H9 (cell line): ENCODE measurements around the gene SNX7. TPM values are rescaled to one million over a fixed set of nuclear protein-coding genes. Genes with fewer than 3 reads are reported as not detected.

Experiments
- DNase-seq: peaks from one replicate; pipeline ENCODE4 v3.0.0-alpha.2; 2017
- H2AFZ ChIP-seq: one replicate; pipeline ENCODE4 v1.6.1; 2013; ENCODE audit warnings: mild to moderate bottlenecking, low read length, control low read depth, moderate library complexity
- H2AK5ac ChIP-seq: 2 replicates; pipeline ENCODE4 v1.6.1; 2013; ENCODE audit warnings: low read length, control low read depth, mixed read lengths; ENCODE audit not compliant: insufficient read length
- H2BK120ac ChIP-seq: one replicate; pipeline ENCODE4 v1.6.1; 2013; ENCODE audit warnings: low read depth, mild to moderate bottlenecking, low read length, control low read depth, inconsistent platforms; ENCODE audit not compliant: poor library complexity, severe bottlenecking
- H2BK12ac ChIP-seq: 2 replicates; pipeline ENCODE4 v1.6.1; 2013; ENCODE audit warnings: low read length, control low read depth, mixed read lengths, low read depth; ENCODE audit not compliant: insufficient read length
- H2BK15ac ChIP-seq: 2 replicates; pipeline ENCODE4 v1.6.1; 2013; ENCODE audit warnings: low read depth, low read length, control low read depth
- H2BK20ac ChIP-seq: one replicate; pipeline ENCODE4 v1.6.1; 2013; ENCODE audit warnings: low read depth, mild to moderate bottlenecking, low read length, control low read depth, inconsistent platforms; ENCODE audit not compliant: poor library complexity, severe bottlenecking
- H2BK5ac ChIP-seq: 2 replicates; pipeline ENCODE4 v1.6.1; 2013; ENCODE audit warnings: low read length, control low read depth, mixed read lengths; ENCODE audit not compliant: insufficient read length
- H3K14ac ChIP-seq: 2 replicates; pipeline ENCODE4 v1.6.1; 2013; ENCODE audit warnings: low read length, control low read depth; ENCODE audit not compliant: insufficient read depth
- H3K18ac ChIP-seq: 2 replicates; pipeline ENCODE4 v1.6.1; 2013; ENCODE audit warnings: low read depth, mild to moderate bottlenecking, mixed read lengths, low read length, control low read depth; ENCODE audit not compliant: insufficient read length
- H3K23ac ChIP-seq: 2 replicates; pipeline ENCODE4 v1.6.1; 2013; ENCODE audit warnings: low read length, control low read depth, mixed read lengths, low read depth; ENCODE audit not compliant: insufficient read length
- H3K23me2 ChIP-seq: 2 replicates; pipeline ENCODE4 v1.6.1; 2013; ENCODE audit warnings: low read depth, mild to moderate bottlenecking, mixed read lengths, low read length, control low read depth; ENCODE audit not compliant: insufficient read length, poor library complexity, severe bottlenecking
- H3K27ac ChIP-seq: 2 replicates; pipeline ENCODE4 v1.5.1; 2013; ENCODE audit warnings: low read length, control low read depth, mixed read lengths, low read depth; ENCODE audit not compliant: insufficient read length
- H3K27me3 ChIP-seq: 2 replicates; pipeline ENCODE4 v1.6.1; 2013; ENCODE audit warnings: low read length, control low read depth, inconsistent platforms; ENCODE audit not compliant: insufficient read depth
- H3K4ac ChIP-seq: 2 replicates; pipeline ENCODE4 v1.6.1; 2013; ENCODE audit warnings: low read depth, mild to moderate bottlenecking, control low read depth, inconsistent platforms, low read length, moderate library complexity
- H3K4me1 ChIP-seq: 2 replicates; pipeline ENCODE4 v1.6.1; 2013; ENCODE audit warnings: low read length, control low read depth, inconsistent platforms; ENCODE audit not compliant: insufficient read depth
- H3K4me2 ChIP-seq: 2 replicates; pipeline ENCODE4 v1.6.1; 2013; ENCODE audit warnings: low read length, control low read depth, mixed read lengths; ENCODE audit not compliant: insufficient read length, insufficient read depth
- H3K56ac ChIP-seq: 2 replicates; pipeline ENCODE4 v1.6.1; 2013; ENCODE audit warnings: low read depth, mild to moderate bottlenecking, mixed read lengths, low read length, control low read depth; ENCODE audit not compliant: insufficient read length
- H3K79me1 ChIP-seq: 2 replicates; pipeline ENCODE4 v1.6.1; 2013; ENCODE audit warnings: low read depth, mild to moderate bottlenecking, moderate library complexity, low read length, control low read depth, inconsistent platforms; ENCODE audit not compliant: insufficient read depth, poor library complexity, severe bottlenecking
- H3K79me2 ChIP-seq: 2 replicates; pipeline ENCODE4 v1.6.1; 2013; ENCODE audit warnings: low read length, control low read depth, inconsistent platforms; ENCODE audit not compliant: insufficient read depth
- H3K9ac ChIP-seq: 2 replicates; pipeline ENCODE4 v1.6.1; 2013; ENCODE audit warnings: low read length, control low read depth, mixed read lengths; ENCODE audit not compliant: insufficient read length; ENCODE audit errors: extremely low read depth
- H3K9me3 ChIP-seq: one replicate; pipeline ENCODE4 v1.6.1; 2013; ENCODE audit warnings: low read depth, low read length, inconsistent platforms; ENCODE audit not compliant: control insufficient read depth
- H3T11ph ChIP-seq: one replicate; pipeline ENCODE4 v1.6.1; 2013; ENCODE audit warnings: mild to moderate bottlenecking, low read length, control low read depth, inconsistent platforms
- H4K20me1 ChIP-seq: one replicate; pipeline ENCODE4 v1.6.1; 2013; ENCODE audit not compliant: control insufficient read depth, insufficient read length, insufficient read depth
- H4K5ac ChIP-seq: 2 replicates; pipeline ENCODE4 v1.6.1; 2013; ENCODE audit warnings: low read depth, mild to moderate bottlenecking, mixed read lengths, low read length, control low read depth; ENCODE audit not compliant: insufficient read length
- H4K8ac ChIP-seq: replicated peaks from 2 replicates; pipeline ENCODE4 v1.6.1; 2013; ENCODE audit warnings: low read length, control low read depth, mixed read lengths, low read depth; ENCODE audit not compliant: insufficient read length
- H4K91ac ChIP-seq: 2 replicates; pipeline ENCODE4 v1.6.1; 2013; ENCODE audit warnings: low read depth, mild to moderate bottlenecking, moderate library complexity, mixed read lengths, low read length, control low read depth; ENCODE audit not compliant: insufficient read length
- H3K27ac Mint-ChIP-seq, 3 experiments: 2 replicates in 2 of 3; 3 replicates in 1 of 3; pipeline ENCODE4 v1.8.0; 2020 to 2021; ENCODE audit warnings: mixed read lengths in 3 of 3, mild to moderate bottlenecking in 1 of 3, moderate library complexity in 1 of 3
- H3K27me3 Mint-ChIP-seq: 2 replicates; pipeline ENCODE4 v1.8.0; 2021; ENCODE audit warnings: low read depth, mild to moderate bottlenecking, moderate library complexity, mixed read lengths
- H3K36me3 Mint-ChIP-seq, 3 experiments: 2 replicates in 2 of 3; 3 replicates in 1 of 3; pipeline ENCODE4 v1.8.0; 2020 to 2021; ENCODE audit warnings: low read depth in 3 of 3, mixed read lengths in 3 of 3; ENCODE audit not compliant: insufficient read depth in 1 of 3
- H3K4me1 Mint-ChIP-seq, 2 experiments: 2 replicates each; pipeline ENCODE4 v1.8.0; 2020; ENCODE audit warnings: mixed read lengths in 2 of 2
- H3K4me3 Mint-ChIP-seq, 2 experiments: 2 replicates in 1 of 2; 3 replicates in 1 of 2; pipeline ENCODE4 v1.8.0; 2020 to 2021; ENCODE audit warnings: mild to moderate bottlenecking in 2 of 2, mixed read lengths in 2 of 2, moderate library complexity in 1 of 2
- H3K9me3 Mint-ChIP-seq, 2 experiments: 2 replicates in 1 of 2; 3 replicates in 1 of 2; pipeline ENCODE4 v1.8.0; 2020; ENCODE audit warnings: mild to moderate bottlenecking in 2 of 2, mixed read lengths in 2 of 2, moderate library complexity in 1 of 2
- CTCF ChIP-seq: fragments of 200-600 bp; sonication (generic); conservative IDR thresholded peaks from 3 replicates; pipeline ENCODE4 v1.8.0; 2021; ENCODE audit warnings: antibody characterized with exemption, mild to moderate bottlenecking
- WGBS: extraction: QIAGEN DNeasy Blood & Tissue Kit; methylation state at CpG from one replicate; pipeline ENCODE4 v1.1.7; 2013; ENCODE audit warnings: missing lambda C conversion rate, low lambda C conversion rate, mixed read lengths; ENCODE audit not compliant: insufficient read length; ENCODE audit errors: extremely low coverage; 5-methylcytosine and 5-hydroxymethylcytosine counted together
- total RNA-seq: library from RNA; stranded (reverse); gene quantifications from 2 replicates; pipeline ENCODE4 v1.2.1, GENCODE V29; 2021

The SNX7 gene
- total RNA-seq, 1 experiment from 2014 or later, result 24.7 TPM

- Mint-ChIP-seq H3K9me3 (no peaks in the 10 kb centered on the region), H3K4me1 (no peaks in the 10 kb centered on the region), H3K4me3 (no peak overlapping the region), H3K27ac (no peak overlapping the region), H3K36me3 (no peaks in the 10 kb centered on the region), H3K27me3 (no peaks in the 10 kb centered on the region)
- H3K23ac ChIP-seq, result no peak overlapping the region
- H4K91ac ChIP-seq, result no peak overlapping the region
- no peak overlapping the region for H2BK15ac ChIP-seq
- H3K23me2 ChIP-seq, result no peaks in the 10 kb centered on the region
- DNase-seq, result no peak
- H2BK120ac ChIP-seq, result no peak overlapping the region
- H3K9me3 ChIP-seq, result no peaks in the 10 kb centered on the region
- no CpG with 5 or more reads among the region's 2 CpGs for WGBS
- H2BK20ac ChIP-seq, result no peak overlapping the region
- H3K14ac ChIP-seq, result no peak overlapping the region
- H2AFZ ChIP-seq, result no peak overlapping the region
- H3K27ac ChIP-seq, result no peak overlapping the region
- no peak overlapping the region for H4K8ac ChIP-seq
- H3K18ac ChIP-seq, result no peak overlapping the region
- H3K79me1 ChIP-seq, result no peaks in the 10 kb centered on the region
- H2BK12ac ChIP-seq, result no peak overlapping the region
- no peak overlapping the region for H2BK5ac ChIP-seq
- no peak overlapping the region for H4K5ac ChIP-seq
- H4K20me1 ChIP-seq, result no peaks in the 10 kb centered on the region
- no peak overlapping the region for H3K4me2 ChIP-seq
- no peak overlapping the region for H3K9ac ChIP-seq
- H2AK5ac ChIP-seq, result no peak overlapping the region
- no peaks in the 10 kb centered on the region for H3K27me3 ChIP-seq
- H3T11ph ChIP-seq, result no peak overlapping the region
- H3K79me2 ChIP-seq, result no peaks in the 10 kb centered on the region
- H3K4me1 ChIP-seq, result no peaks in the 10 kb centered on the region
- no peak overlapping the region for H3K56ac ChIP-seq
- TF ChIP-seq CTCF, result no peak
- no peak overlapping the region for H3K4ac ChIP-seq
Observed at GRCh38 chr1:98693385-98693784, 31.9 kb downstream of the SNX7 start.
